ENCODE results near the gene ANKRD13A. TPM values are rescaled to one million over a fixed set of nuclear protein-coding genes. Genes with fewer than 3 reads are reported as not detected.

Gene ANKRD13A
- total and polyA plus RNA-seq, 2 of the 13 experiments (the other 11 are each of a cell fraction or from before 2014, with no cell fraction given) = 34.1 to 41.6 TPM

DNA sequence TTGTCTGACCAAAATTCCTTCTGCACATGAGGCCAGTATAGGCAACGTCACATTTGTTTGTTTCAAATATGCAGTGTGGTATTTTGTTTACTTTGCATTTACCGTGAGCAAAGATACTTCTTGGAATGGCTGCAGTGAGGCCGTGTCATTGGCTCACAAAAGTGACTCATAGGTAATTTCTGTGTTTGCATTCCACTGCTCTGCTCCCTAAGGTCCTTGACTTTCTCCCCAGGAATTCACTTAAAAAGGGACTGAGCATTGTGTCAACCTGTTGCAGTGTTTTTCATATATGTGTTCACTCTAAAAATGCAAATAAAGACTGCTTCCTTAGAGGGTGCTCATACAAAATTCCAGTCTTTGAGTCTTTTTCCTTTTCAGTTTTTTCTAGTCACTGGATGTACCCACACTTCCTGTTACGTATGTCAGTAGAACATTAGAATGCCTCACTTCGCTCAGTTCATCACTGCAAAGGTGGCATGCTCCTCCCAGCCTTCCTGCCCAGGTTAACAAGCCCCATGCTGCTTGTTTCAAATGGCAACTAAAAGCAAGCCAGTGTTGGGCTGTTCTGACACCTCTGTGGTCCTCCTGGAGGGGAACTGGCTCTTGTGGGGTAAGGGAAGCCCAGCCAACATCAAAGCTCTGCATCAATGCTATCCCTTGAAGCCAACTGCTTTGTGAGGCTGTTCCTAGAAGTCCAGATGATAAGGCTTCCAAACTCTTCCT is 40.0 kb downstream of the ANKRD13A start (continued):
- TF ChIP-seq THAP9 (CRISPR knock-in tag; IDR thresholded peaks at IDR 0.05; ENCODE audit: borderline replicate concordance) (peak; percentile 78), ZNF629 (CRISPR knock-in tag; conservative IDR thresholded peaks at IDR 0.05) (no peak), GZF1 (CRISPR knock-in tag; IDR thresholded peaks at IDR 0.05) (0 out of 2 replicates have a peak, but pooled peaks have one; percentile 35), ZFP36 (IDR thresholded peaks at IDR 0.05; ENCODE audit: borderline replicate concordance, low read depth, low read length, partially characterized antibody) (no peak), ZNF367 (CRISPR knock-in tag; IDR thresholded peaks at IDR 0.05; ENCODE audit: borderline replicate concordance) (no peak), FOXC1 (CRISPR knock-in tag; IDR thresholded peaks at IDR 0.05; ENCODE audit: borderline replicate concordance) (no peak), ZNF790 (CRISPR knock-in tag; IDR thresholded peaks at IDR 0.05; ENCODE audit: borderline replicate concordance) (no peak), SETDB1 (CRISPR knock-in tag; IDR thresholded peaks at IDR 0.05; ENCODE audit: borderline replicate concordance) (no peak), CREM (IDR thresholded peaks at IDR 0.05) (peak; percentile 83), CREM (CRISPR knock-in tag; IDR thresholded peaks at IDR 0.05) (no peak), EHMT2 (IDR thresholded peaks at IDR 0.05; ENCODE audit: borderline replicate concordance, low read depth, low read length) (no peak), RNF2 (conservative IDR thresholded peaks at IDR 0.05; ENCODE audit: low read depth) (no peak), ZNF687 (CRISPR knock-in tag; IDR thresholded peaks at IDR 0.05) (no peak)
- TF ChIP-seq, protein P1, sequence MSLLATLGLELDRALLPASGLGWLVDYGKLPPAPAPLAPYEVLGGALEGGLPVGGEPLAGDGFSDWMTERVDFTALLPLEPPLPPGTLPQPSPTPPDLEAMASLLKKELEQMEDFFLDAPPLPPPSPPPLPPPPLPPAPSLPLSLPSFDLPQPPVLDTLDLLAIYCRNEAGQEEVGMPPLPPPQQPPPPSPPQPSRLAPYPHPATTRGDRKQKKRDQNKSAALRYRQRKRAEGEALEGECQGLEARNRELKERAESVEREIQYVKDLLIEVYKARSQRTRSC (CRISPR knock-in tag; IDR thresholded peaks at IDR 0.05; ENCODE audit: low read depth) = no peak
- TF ChIP-seq, protein P2, sequence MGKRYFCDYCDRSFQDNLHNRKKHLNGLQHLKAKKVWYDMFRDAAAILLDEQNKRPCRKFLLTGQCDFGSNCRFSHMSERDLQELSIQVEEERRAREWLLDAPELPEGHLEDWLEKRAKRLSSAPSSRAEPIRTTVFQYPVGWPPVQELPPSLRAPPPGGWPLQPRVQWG (CRISPR knock-in tag; IDR thresholded peaks at IDR 0.05; ENCODE audit: borderline replicate concordance, low read depth) = no peak

Measured in HepG2 (cell line).